T-helper 2 cell treated with Interferon-gamma antibody and Interleukin-4, amounts not matched to agents 5 μg/mL and 100 μg/mL, for 36 hours (primary cell): ENCODE data around the gene POFUT2.

ENCODE experiments used
- DNase-seq: peaks from one replicate; pipeline ENCODE4 v3.0.0; 2021; ENCODE audit warnings: low spot score
- H3K27ac Mint-ChIP-seq: one replicate; pipeline ENCODE4 v1.8.0; 2021; ENCODE audit warnings: mild to moderate bottlenecking, mixed read lengths
- H3K27me3 Mint-ChIP-seq: one replicate; pipeline ENCODE4 v1.8.0; 2021; ENCODE audit warnings: low read depth, mixed read lengths
- H3K36me3 Mint-ChIP-seq: one replicate; pipeline ENCODE4 v1.8.0; 2021; ENCODE audit warnings: low read depth, mixed read lengths
- H3K4me1 Mint-ChIP-seq: one replicate; pipeline ENCODE4 v1.8.0; 2021; ENCODE audit warnings: low read depth, mixed read lengths
- H3K4me3 Mint-ChIP-seq: one replicate; pipeline ENCODE4 v1.8.0; 2022; ENCODE audit warnings: mild to moderate bottlenecking, moderate library complexity, mixed read lengths
- H3K9me3 Mint-ChIP-seq: one replicate; pipeline ENCODE4 v1.8.0; 2021; ENCODE audit warnings: mixed read lengths

Gene POFUT2

DNA sequence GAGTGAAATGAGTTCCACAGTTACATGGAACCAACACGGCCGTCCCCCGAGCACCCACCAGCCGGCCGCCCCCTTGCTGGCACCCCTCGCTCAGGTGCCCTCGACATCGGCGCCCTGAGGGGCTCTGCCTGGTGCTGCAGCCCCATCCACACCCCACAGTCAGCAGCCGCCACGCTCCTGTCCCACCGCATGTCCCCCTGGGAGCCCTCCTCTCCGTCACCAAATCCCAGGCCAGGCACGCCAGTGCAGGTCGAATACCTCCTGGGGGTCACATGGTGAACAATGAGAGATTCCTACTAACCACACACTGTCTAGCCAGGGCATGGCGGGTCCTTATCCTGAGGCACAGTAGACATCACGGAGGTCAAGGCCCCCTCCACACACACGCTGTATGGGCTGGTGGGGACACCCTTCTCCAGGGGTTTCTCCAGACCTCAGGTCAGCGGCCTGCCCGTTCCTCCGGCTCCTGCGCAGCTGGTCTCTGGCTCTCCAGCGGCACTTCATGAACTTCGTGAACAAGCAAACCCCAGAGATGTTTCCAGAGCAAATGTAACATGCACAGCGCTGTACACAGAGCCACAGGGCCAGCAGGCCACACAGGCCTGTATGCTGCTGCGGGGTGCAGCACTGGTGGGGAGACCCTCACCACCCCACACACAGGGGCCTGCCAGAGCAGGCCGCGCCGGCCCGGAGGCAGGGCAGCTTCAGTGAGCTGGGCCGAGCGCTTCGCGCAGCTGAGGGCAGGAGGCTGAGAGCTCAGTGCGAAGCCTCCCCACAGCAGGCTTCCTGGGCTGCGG, 21.8 kb downstream of the POFUT2 start:
- no peak for DNase-seq
- H3K27me3 Mint-ChIP-seq: no peaks in the 10 kb centered on the region
- H3K27ac Mint-ChIP-seq: peak overlapping the region; percentile 65
- H3K4me1 Mint-ChIP-seq: peaks cover 14% of the 10 kb centered on the region
- H3K36me3 Mint-ChIP-seq: peaks cover 28% of the 10 kb centered on the region
- H3K9me3 Mint-ChIP-seq: no peaks in the 10 kb centered on the region
- peak overlapping the region; percentile 24 for H3K4me3 Mint-ChIP-seq

- no peaks in the 10 kb centered on the region for H3K9me3 Mint-ChIP-seq
- peaks cover 14% of the 10 kb centered on the region for H3K4me1 Mint-ChIP-seq
- H3K27ac Mint-ChIP-seq: no peak overlapping the region
- no peak for DNase-seq
- no peak overlapping the region for H3K4me3 Mint-ChIP-seq
- H3K36me3 Mint-ChIP-seq: peaks cover 28% of the 10 kb centered on the region
- H3K27me3 Mint-ChIP-seq: no peaks in the 10 kb centered on the region
These were observed 22.7 kb downstream of the POFUT2 start for GRCh38 chr21:45264912-45265515.

DNA sequence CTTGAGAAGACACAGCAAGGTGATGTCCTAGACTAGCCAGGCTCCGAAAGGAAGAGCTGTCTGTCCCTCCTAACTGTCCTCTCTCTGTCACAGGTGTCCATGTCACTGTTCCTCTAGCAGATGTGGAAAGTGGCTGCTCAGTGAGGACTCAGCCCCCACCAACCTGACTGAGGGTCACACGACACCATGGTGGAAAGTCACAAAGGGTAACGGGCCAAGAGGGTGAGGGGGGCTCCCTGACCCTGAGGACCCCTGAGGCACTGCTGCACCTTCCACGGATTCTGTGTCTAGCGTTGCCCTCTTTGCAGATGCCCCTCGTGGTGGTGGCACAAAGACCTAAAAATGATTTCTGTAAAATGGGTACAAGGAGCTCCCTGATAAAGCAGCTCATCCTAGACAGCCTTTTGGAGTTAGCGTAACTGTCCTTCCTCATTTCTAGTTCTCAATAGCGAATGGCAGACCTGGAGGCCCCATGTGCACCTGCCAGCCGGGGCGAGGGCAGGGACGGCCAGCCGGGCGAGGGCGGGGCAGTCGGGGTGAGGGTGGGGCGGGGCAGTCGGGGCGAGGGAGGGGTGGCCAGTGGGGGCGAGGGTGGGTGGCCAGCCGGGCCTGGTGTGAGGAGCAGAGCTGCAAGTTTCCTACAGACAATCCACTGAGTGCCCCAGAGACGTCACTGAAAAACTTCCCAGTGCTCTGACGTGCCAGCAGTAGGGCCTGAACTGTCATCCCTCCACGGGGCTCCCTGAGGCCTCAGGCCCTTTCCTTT, 23.4 kb downstream of the POFUT2 start:
- DNase-seq: no peak
- peaks cover 25% of the 10 kb centered on the region for H3K36me3 Mint-ChIP-seq
- no peaks in the 10 kb centered on the region for H3K9me3 Mint-ChIP-seq
- H3K27me3 Mint-ChIP-seq: no peaks in the 10 kb centered on the region
- peaks cover 14% of the 10 kb centered on the region for H3K4me1 Mint-ChIP-seq
- no peak overlapping the region for H3K4me3 Mint-ChIP-seq
- H3K27ac Mint-ChIP-seq: no peak overlapping the region

- Mint-ChIP-seq H3K27ac (no peak overlapping the region), H3K27me3 (peaks cover 1% of the 10 kb centered on the region), H3K4me1 (peaks cover 14% of the 10 kb centered on the region), H3K36me3 (peaks cover 25% of the 10 kb centered on the region), H3K4me3 (no peak overlapping the region), H3K9me3 (no peaks in the 10 kb centered on the region)
- no peak for DNase-seq
These were observed 24.2 kb downstream of the POFUT2 start for GRCh38 chr21:45263534-45263933.

GRCh38 chr21:45262616-45263015, 25.1 kb downstream of the POFUT2 start:
- Mint-ChIP-seq H3K4me3 (no peak overlapping the region), H3K27ac (no peak overlapping the region), H3K36me3 (peaks cover 21% of the 10 kb centered on the region), H3K4me1 (peaks cover 14% of the 10 kb centered on the region), H3K9me3 (no peaks in the 10 kb centered on the region), H3K27me3 (peaks cover 6% of the 10 kb centered on the region)
- DNase-seq: no peak

DNA sequence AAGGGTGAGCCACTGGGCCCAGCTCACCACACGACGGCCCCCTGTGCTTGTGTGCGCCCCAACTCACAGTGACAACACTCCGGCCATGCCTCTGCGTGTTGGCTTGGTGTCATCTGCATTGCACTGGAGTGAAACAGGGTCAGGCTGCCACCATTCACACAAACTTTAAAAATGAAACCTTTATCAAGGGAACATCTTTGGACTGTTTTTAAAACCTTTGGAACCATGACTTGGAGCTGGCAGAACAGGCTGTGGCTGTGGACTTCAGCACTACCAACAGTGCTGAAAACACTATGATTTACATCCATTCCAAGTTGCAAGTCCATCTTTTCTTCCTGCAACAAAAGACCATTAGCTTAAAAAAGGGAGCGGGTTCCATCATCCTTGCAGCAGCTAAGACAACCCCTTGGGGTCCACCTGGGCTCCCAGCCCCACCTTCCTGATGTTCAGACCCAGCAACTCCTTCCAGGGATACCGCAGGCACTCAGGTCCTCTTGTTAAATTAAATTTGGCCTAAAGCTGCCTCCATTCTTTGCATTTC, 25.6 kb downstream of the POFUT2 start:
- Mint-ChIP-seq H3K4me3 (no peak overlapping the region), H3K27me3 (peaks cover 6% of the 10 kb centered on the region), H3K36me3 (peaks cover 16% of the 10 kb centered on the region), H3K4me1 (peaks cover 13% of the 10 kb centered on the region), H3K27ac (no peak overlapping the region), H3K9me3 (no peaks in the 10 kb centered on the region)
- DNase-seq: no peak

GRCh38 chr21:45261093-45261492, 26.6 kb downstream of the POFUT2 start:
- H3K27me3 Mint-ChIP-seq: peaks cover 6% of the 10 kb centered on the region
- H3K36me3 Mint-ChIP-seq: peaks cover 10% of the 10 kb centered on the region
- H3K27ac Mint-ChIP-seq: no peak overlapping the region
- H3K9me3 Mint-ChIP-seq: no peaks in the 10 kb centered on the region
- peaks cover 10% of the 10 kb centered on the region for H3K4me1 Mint-ChIP-seq
- no peak overlapping the region for H3K4me3 Mint-ChIP-seq
- DNase-seq: no peak

DNA sequence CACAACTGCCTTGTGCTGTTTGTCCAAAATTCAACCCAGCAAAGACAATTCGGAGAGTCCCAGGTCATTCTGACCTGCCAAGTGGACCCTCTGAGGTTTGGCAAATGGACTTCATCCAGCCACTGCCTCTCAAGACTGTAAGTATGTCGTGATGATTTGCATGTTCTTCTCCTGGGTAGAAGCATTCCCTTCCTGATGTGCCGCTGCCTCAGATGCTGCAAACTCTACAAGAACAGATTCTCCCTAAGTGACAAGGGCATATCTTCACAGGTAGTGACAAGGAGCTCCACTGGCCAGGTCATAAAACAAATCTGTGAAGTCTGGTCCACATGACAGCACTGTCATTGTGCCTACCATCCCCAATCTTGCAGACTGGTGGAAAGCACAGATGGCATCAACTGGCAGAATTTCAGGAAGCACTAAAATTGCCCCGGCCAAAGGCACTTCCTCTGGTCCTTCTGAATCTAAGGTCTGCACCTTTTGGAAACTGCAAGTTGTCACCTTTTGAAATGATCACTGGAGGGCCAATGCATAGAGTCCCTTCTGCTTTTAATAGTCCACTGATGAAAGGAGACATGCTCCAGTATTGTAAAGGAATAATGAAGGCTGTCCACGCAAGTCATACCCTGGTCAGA, 27.4 kb downstream of the POFUT2 start:
- H3K9me3 Mint-ChIP-seq: no peaks in the 10 kb centered on the region
- H3K4me3 Mint-ChIP-seq: no peak overlapping the region
- peaks cover 6% of the 10 kb centered on the region for H3K4me1 Mint-ChIP-seq
- peaks cover 6% of the 10 kb centered on the region for H3K27me3 Mint-ChIP-seq
- no peak overlapping the region for H3K27ac Mint-ChIP-seq
- peaks cover 6% of the 10 kb centered on the region for H3K36me3 Mint-ChIP-seq
- no peak for DNase-seq

GRCh38 chr21:45259206-45259840, 28.4 kb downstream of the POFUT2 start:
- no peaks in the 10 kb centered on the region for H3K9me3 Mint-ChIP-seq
- no peak overlapping the region for H3K4me3 Mint-ChIP-seq
- DNase-seq: no peak
- H3K4me1 Mint-ChIP-seq: peaks cover 11% of the 10 kb centered on the region
- no peak overlapping the region for H3K27ac Mint-ChIP-seq
- peaks cover 6% of the 10 kb centered on the region for H3K36me3 Mint-ChIP-seq
- peaks cover 9% of the 10 kb centered on the region for H3K27me3 Mint-ChIP-seq

DNA sequence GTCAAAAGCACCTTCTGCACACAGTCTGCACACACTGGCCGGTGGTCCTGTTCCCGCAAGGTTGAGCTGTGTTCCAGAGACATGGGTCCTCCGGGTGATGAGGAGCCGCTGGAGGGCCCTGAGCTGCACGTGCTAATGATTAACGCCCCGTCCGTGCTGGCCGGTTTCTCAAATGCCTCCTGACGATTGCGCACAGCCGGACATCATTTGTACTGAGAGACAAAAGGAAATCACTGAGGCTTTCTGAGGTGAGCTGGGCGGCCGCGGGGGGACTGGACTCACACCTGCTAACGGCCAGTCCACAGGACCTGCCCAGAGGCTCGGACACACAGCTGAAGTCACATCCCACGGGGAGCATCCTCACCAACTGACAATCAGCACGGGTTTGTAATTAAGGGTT, 29.2 kb downstream of the POFUT2 start:
- H3K4me3 Mint-ChIP-seq: no peak overlapping the region
- H3K9me3 Mint-ChIP-seq: no peaks in the 10 kb centered on the region
- H3K27me3 Mint-ChIP-seq: peaks cover 9% of the 10 kb centered on the region
- DNase-seq: no peak
- peaks cover 11% of the 10 kb centered on the region for H3K4me1 Mint-ChIP-seq
- H3K36me3 Mint-ChIP-seq: peaks cover 4% of the 10 kb centered on the region
- H3K27ac Mint-ChIP-seq: no peak overlapping the region

GRCh38 chr21:45257673-45258341, 29.9 kb downstream of the POFUT2 start:
- peaks cover 9% of the 10 kb centered on the region for H3K27me3 Mint-ChIP-seq
- H3K27ac Mint-ChIP-seq: no peak overlapping the region
- no peak overlapping the region for H3K4me3 Mint-ChIP-seq
- peaks cover 11% of the 10 kb centered on the region for H3K4me1 Mint-ChIP-seq
- no peaks in the 10 kb centered on the region for H3K9me3 Mint-ChIP-seq
- no peak for DNase-seq
- no peaks in the 10 kb centered on the region for H3K36me3 Mint-ChIP-seq

GRCh38 chr21:45256912-45257672, 30.6 kb downstream of the POFUT2 start:
- H3K27me3 Mint-ChIP-seq: peaks cover 9% of the 10 kb centered on the region
- H3K4me3 Mint-ChIP-seq: peak overlapping the region; percentile 32
- H3K9me3 Mint-ChIP-seq: no peaks in the 10 kb centered on the region
- H3K4me1 Mint-ChIP-seq: peaks cover 11% of the 10 kb centered on the region
- H3K27ac Mint-ChIP-seq: peak overlapping the region; percentile 55
- no peaks in the 10 kb centered on the region for H3K36me3 Mint-ChIP-seq
- no peak for DNase-seq
